IMR-90 (cell line): ENCODE measurements around the gene ZNG1A. TPM values are rescaled to one million over a fixed set of nuclear protein-coding genes. Genes with fewer than 3 reads are reported as not detected.

Experiments used
- ATAC-seq: fragments of 200-7000 bp; cut with Tn5 transposase; 2 replicates; pipeline ENCODE4 v1.9.1; 2020; ENCODE audit warnings: low read depth, mild to moderate bottlenecking, moderate library complexity
- BruUV-seq: library from RNA; stranded (reverse); fragments of 400-500 nt; replicated peaks from 2 replicates; lab custom pipeline; 2021; lab: Mats Ljungman, UMichigan
- CTCF ChIA-PET: fragments of 300-600 bp; formaldehyde crosslinking; extraction: SDS; loops from one replicate; lab custom pipeline; 2021; ENCODE audit warnings: antibody characterized with exemption; lab: Yijun Ruan, JAX
- POLR2A ChIA-PET: fragments of 300-600 bp; sonication (Branson Sonifier 250); formaldehyde crosslinking; loops from one replicate; lab custom pipeline; 2022; ENCODE audit warnings: antibody characterized with exemption; ENCODE audit not compliant: unreplicated experiment; lab: Charles Lee
- DNase-seq: peaks from one replicate; pipeline ENCODE4 v3.0.0; 2013
- H2AFZ ChIP-seq: replicated peaks from 2 replicates; pipeline ENCODE3; 2013; ENCODE audit warnings: low read length, mild to moderate bottlenecking; ENCODE audit not compliant: poor library complexity
- H2AK5ac ChIP-seq: 2 replicates; pipeline ENCODE4 v1.6.1; 2013; ENCODE audit warnings: low read depth, low read length, inconsistent platforms
- H2AK9ac ChIP-seq: replicated peaks from 2 replicates; pipeline ENCODE3; 2013; ENCODE audit warnings: mild to moderate bottlenecking, low read depth, low read length, moderate library complexity; ENCODE audit not compliant: poor library complexity
- H2BK120ac ChIP-seq: 2 replicates; pipeline ENCODE4 v1.6.1; 2013; ENCODE audit warnings: low read depth, low read length, inconsistent platforms
- H2BK15ac ChIP-seq: 3 replicates; pipeline ENCODE4 v1.6.1; 2013; ENCODE audit warnings: low read depth, low read length, inconsistent platforms
- H2BK20ac ChIP-seq: 2 replicates; pipeline ENCODE4 v1.6.1; 2013; ENCODE audit warnings: low read depth, mild to moderate bottlenecking, inconsistent platforms, low read length, moderate library complexity
- H2BK5ac ChIP-seq: 2 replicates; pipeline ENCODE4 v1.6.1; 2013; ENCODE audit warnings: mild to moderate bottlenecking, low read depth, low read length, inconsistent platforms; ENCODE audit not compliant: poor library complexity, severe bottlenecking
- H3K14ac ChIP-seq: replicated peaks from 2 replicates; pipeline ENCODE4 v1.6.1; 2013; ENCODE audit warnings: low read depth, low read length, inconsistent platforms
- H3K18ac ChIP-seq: 2 replicates; pipeline ENCODE4 v1.6.1; 2013; ENCODE audit warnings: low read depth, low read length, control low read depth
- H3K23ac ChIP-seq: 2 replicates; pipeline ENCODE4 v1.6.1; 2013; ENCODE audit warnings: low read depth, low read length, inconsistent platforms
- H3K27ac ChIP-seq: 2 replicates; pipeline ENCODE4 v1.5.1; 2013; ENCODE audit warnings: mild to moderate bottlenecking, control low read depth, low read length; ENCODE audit not compliant: insufficient read depth
- H3K27me3 ChIP-seq: 2 replicates; pipeline ENCODE4 v1.6.1; 2013; ENCODE audit warnings: low read length; ENCODE audit not compliant: control insufficient read depth, insufficient read depth
- H3K36me3 ChIP-seq: 2 replicates; pipeline ENCODE4 v1.6.1; 2013; ENCODE audit warnings: low read length, mixed read lengths; ENCODE audit not compliant: control insufficient read depth, insufficient read depth
- H3K4ac ChIP-seq: 2 replicates; pipeline ENCODE4 v1.6.1; 2013; ENCODE audit warnings: low read depth, low read length, inconsistent platforms
- H3K4me1 ChIP-seq: 2 replicates; pipeline ENCODE4 v1.6.1; 2013; ENCODE audit warnings: low read length, mixed read lengths; ENCODE audit not compliant: control insufficient read depth, insufficient read depth
- H3K4me2 ChIP-seq: 2 replicates; pipeline ENCODE4 v1.6.1; 2013; ENCODE audit warnings: low read depth, mild to moderate bottlenecking, control low read depth, low read length, moderate library complexity
- H3K4me3 ChIP-seq: 2 replicates; pipeline ENCODE4 v1.5.1; 2013; ENCODE audit warnings: low read depth, mild to moderate bottlenecking, control low read depth, low read length, moderate library complexity; ENCODE audit not compliant: insufficient read depth
- H3K56ac ChIP-seq: 2 replicates; pipeline ENCODE4 v1.6.1; 2013; ENCODE audit warnings: low read length, inconsistent platforms; ENCODE audit not compliant: insufficient read depth; ENCODE audit errors: extremely low read depth
- H3K79me1 ChIP-seq, 2 experiments: 2 replicates each; pipeline ENCODE4 v1.6.1; 2013; ENCODE audit warnings: low read length in 2 of 2, inconsistent platforms in 1 of 2, low read depth in 1 of 2
- H3K9ac ChIP-seq: 2 replicates; pipeline ENCODE4 v1.6.1; 2013; ENCODE audit warnings: low read depth, low read length, control low read depth
- H3K9me1 ChIP-seq: 2 replicates; pipeline ENCODE4 v1.6.1; 2013; ENCODE audit warnings: low read length, inconsistent platforms; ENCODE audit not compliant: insufficient read depth
- H3K9me3 ChIP-seq: 2 replicates; pipeline ENCODE4 v1.6.1; 2013; ENCODE audit warnings: low read length; ENCODE audit not compliant: control insufficient read depth, insufficient read depth
- H4K20me1 ChIP-seq: 2 replicates; pipeline ENCODE4 v1.6.1; 2013; ENCODE audit warnings: low read length, inconsistent platforms; ENCODE audit not compliant: insufficient read depth
- H4K5ac ChIP-seq: 2 replicates; pipeline ENCODE4 v1.6.1; 2013; ENCODE audit warnings: mild to moderate bottlenecking, low read depth, low read length, control low read depth
- H4K8ac ChIP-seq, 2 experiments: 2 replicates each; pipeline ENCODE4 v1.6.1; 2013; ENCODE audit warnings: low read depth in 2 of 2, low read length in 2 of 2, control low read depth in 1 of 2, inconsistent platforms in 1 of 2
- H4K91ac ChIP-seq: 2 replicates; pipeline ENCODE4 v1.6.1; 2013; ENCODE audit warnings: low read depth, low read length, inconsistent platforms; ENCODE audit not compliant: insufficient read depth
- CEBPB ChIP-seq: IDR thresholded peaks from 2 replicates; pipeline ENCODE4 v1.6.1; 2012; ENCODE audit warnings: low read depth, low read length, improper control_type of control experiment
- CHD1 ChIP-seq: IDR thresholded peaks from 2 replicates; pipeline ENCODE4 v1.6.1; 2012; ENCODE audit warnings: low read depth, low read length, improper control_type of control experiment
- FOS ChIP-seq: fragments of 150-350 bp; IDR thresholded peaks from 2 replicates; pipeline ENCODE4 v1.6.1; 2016; ENCODE audit warnings: low read depth, low read length
- MAFK ChIP-seq: IDR thresholded peaks from 2 replicates; pipeline ENCODE4 v1.6.1; 2012; ENCODE audit warnings: low read depth, low read length, improper control_type of control experiment
- MXI1 ChIP-seq: IDR thresholded peaks from 2 replicates; pipeline ENCODE4 v1.6.1; 2012; ENCODE audit warnings: low read depth, mild to moderate bottlenecking, low read length, moderate library complexity, borderline replicate concordance
- NFE2L2 ChIP-seq: fragments of 150-350 bp; IDR thresholded peaks from 2 replicates; pipeline ENCODE4 v1.6.1; 2016; ENCODE audit warnings: low read depth, mild to moderate bottlenecking, low read length
- POLR2A ChIP-seq: IDR thresholded peaks from 2 replicates; pipeline ENCODE4 v1.6.1; 2012; ENCODE audit warnings: mild to moderate bottlenecking, low read depth, low read length
- RAD21 ChIP-seq: IDR thresholded peaks from 2 replicates; pipeline ENCODE4 v1.6.1; 2012; ENCODE audit warnings: low read length, improper control_type of control experiment
- RCOR1 ChIP-seq: IDR thresholded peaks from 2 replicates; pipeline ENCODE4 v1.6.1; 2012; ENCODE audit warnings: mild to moderate bottlenecking, low read length, improper control_type of control experiment; ENCODE audit not compliant: insufficient replicate concordance
- RFX5 ChIP-seq: IDR thresholded peaks from 2 replicates; pipeline ENCODE4 v1.8.0; 2012; ENCODE audit warnings: low read depth, mild to moderate bottlenecking, low read length, moderate library complexity
- SMC3 ChIP-seq: fragments of 150-350 bp; IDR thresholded peaks from 2 replicates; pipeline ENCODE4 v1.6.1; 2016; ENCODE audit warnings: low read depth, mild to moderate bottlenecking, antibody characterized with exemption, low read length, moderate library complexity
- WGBS, 2 experiments: methylation state at CpG; one replicate each; pipeline versions ENCODE4 v1.1.5 to v1.1.7; 2013; ENCODE audit warnings: missing lambda C conversion rate in 2 of 2; ENCODE audit not compliant: insufficient read length in 1 of 2; ENCODE audit errors: extremely low coverage in 2 of 2; 5-methylcytosine and 5-hydroxymethylcytosine counted together
- dilution Hi-C: fragments of 300-500 bp; cut with HindIII; formaldehyde crosslinking; loops from one replicate; pipeline ENCODE4 v1.14.3; 2018; ENCODE audit warnings: low sequenced_read_pairs; ENCODE audit not compliant: unreplicated experiment
- in situ Hi-C: fragments of 300-500 bp; cut with MboI; formaldehyde crosslinking; loops from 3 replicates; pipeline ENCODE4 v1.14.3; 2019; ENCODE audit warnings: low sequenced_read_pairs, inconsistent platforms, mixed read lengths
- intact Hi-C: fragments of 100-400 bp; cut with micrococcal nuclease; formaldehyde crosslinking; loops from 2 replicates; pipeline ENCODE4 v1.10.0; 2022
- polyA plus RNA-seq, 3 experiments: library from polyadenylated mRNA; depleted of rRNA; stranded (reverse); fragments of >200 nt; gene quantifications; 2 replicates each; pipeline ENCODE4 v1.2.3, GENCODE V29; 2012; ENCODE audit warnings: low replicate concordance in 1 of 3
- total RNA-seq: library from RNA; depleted of rRNA; stranded (reverse); fragments of >200 nt; gene quantifications from 2 replicates; pipeline ENCODE4 v1.2.3, GENCODE V29; 2012
- TF ChIP-seq, protein P1 (sequence below): conservative IDR thresholded peaks from 2 replicates; pipeline ENCODE4 v1.5.1; 2012; ENCODE audit warnings: mild to moderate bottlenecking, low read depth, low read length, improper control_type of control experiment
- TF ChIP-seq, protein P2 (sequence below): fragments of 150-350 bp; IDR thresholded peaks from 2 replicates; pipeline ENCODE4 v1.6.1; 2017; ENCODE audit warnings: mild to moderate bottlenecking, antibody characterized with exemption, low read length, low read depth
- TF ChIP-seq, protein P3 (sequence below): fragments of 150-350 bp; IDR thresholded peaks from 2 replicates; pipeline ENCODE4 v1.6.1; 2016; ENCODE audit warnings: low read depth, mild to moderate bottlenecking, low read length, moderate library complexity, borderline replicate concordance

Gene ZNG1A
- total and polyA plus RNA-seq, 2 of the 4 experiments (the other 2 are of a cell fraction), result 12.2 to 12.4 TPM

DNA sequence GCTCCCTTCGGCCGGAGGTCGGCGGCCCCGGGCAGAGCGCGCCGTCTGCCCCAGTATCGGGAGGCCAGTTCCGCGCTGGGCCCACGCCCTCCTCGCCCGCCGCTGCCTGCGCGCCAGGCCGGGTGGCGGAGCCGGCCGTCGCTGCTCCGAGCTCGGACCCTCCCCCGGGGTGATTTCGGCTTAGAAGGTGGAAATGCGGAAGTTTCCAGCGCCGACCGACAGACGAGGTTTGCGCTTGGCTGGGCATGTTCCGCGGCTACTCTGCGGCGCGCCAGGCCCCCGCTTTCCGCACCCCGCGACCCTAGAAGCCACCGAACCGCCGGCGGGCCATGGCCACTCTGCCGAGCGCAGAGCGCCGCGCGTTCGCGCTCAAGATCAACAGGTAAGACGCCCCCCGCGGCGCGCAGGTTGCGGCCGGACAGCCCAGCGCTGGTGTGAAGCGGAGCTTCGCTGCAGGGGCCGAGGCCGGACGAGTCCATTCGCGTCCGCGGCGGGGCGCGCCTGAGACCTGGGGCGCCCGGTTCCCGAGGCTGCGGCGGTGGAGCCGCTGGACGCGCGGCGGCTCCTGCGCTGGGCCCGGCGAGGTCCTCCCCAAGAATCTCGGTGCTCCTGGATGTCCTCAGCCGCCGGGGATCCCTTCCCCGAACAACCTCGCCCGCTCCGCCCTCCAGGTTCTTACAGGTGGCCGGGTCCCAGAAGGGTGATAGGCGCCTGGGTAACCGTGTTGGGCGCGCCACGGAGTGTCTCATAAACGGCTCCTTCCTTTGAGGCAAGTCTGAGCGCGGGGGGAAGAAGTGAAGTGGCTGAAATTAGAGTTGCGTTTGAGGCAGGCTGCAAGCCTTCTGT lies 36.0 kb upstream of the ZNG1A start, which contains the start of gene DOCK8 (continued):
- TF ChIP-seq CEBPB, result no peak

DNA sequence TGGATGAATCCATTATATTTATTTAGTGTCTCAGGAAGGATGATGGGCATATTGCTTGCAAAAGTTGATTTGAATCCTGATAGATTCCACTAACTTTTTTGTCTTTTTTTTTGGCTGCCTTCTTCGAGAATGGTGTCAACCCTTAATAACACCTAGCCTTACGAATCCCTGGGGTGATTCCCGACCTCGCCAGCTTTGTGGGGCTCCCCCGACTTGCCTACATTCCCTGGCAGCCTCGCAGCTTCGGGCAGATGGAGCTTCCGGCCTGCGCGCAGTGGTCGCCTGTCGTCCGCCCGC lies 35.4 kb upstream of the ZNG1A start:
- dilution Hi-C loops, result no loop called here
- H3K9ac ChIP-seq, result no peak overlapping the region
- no peaks in the 10 kb centered on the region for H4K20me1 ChIP-seq
- H3K18ac ChIP-seq, result no peak overlapping the region
- no peaks in the 10 kb centered on the region for H3K36me3 ChIP-seq
- no peaks in the 10 kb centered on the region for H3K9me1 ChIP-seq
- TF ChIP-seq MXI1 (no peak), NFE2L2 (no peak), MAFK (no peak), RFX5 (no peak), CHD1 (no peak), FOS (no peak), RAD21 (no peak), SMC3 (no peak), CEBPB (no peak), RCOR1 (no peak), POLR2A (no peak)
- TF ChIP-seq, protein P1, sequence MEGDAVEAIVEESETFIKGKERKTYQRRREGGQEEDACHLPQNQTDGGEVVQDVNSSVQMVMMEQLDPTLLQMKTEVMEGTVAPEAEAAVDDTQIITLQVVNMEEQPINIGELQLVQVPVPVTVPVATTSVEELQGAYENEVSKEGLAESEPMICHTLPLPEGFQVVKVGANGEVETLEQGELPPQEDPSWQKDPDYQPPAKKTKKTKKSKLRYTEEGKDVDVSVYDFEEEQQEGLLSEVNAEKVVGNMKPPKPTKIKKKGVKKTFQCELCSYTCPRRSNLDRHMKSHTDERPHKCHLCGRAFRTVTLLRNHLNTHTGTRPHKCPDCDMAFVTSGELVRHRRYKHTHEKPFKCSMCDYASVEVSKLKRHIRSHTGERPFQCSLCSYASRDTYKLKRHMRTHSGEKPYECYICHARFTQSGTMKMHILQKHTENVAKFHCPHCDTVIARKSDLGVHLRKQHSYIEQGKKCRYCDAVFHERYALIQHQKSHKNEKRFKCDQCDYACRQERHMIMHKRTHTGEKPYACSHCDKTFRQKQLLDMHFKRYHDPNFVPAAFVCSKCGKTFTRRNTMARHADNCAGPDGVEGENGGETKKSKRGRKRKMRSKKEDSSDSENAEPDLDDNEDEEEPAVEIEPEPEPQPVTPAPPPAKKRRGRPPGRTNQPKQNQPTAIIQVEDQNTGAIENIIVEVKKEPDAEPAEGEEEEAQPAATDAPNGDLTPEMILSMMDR, result no peak
- TF ChIP-seq, protein P2, sequence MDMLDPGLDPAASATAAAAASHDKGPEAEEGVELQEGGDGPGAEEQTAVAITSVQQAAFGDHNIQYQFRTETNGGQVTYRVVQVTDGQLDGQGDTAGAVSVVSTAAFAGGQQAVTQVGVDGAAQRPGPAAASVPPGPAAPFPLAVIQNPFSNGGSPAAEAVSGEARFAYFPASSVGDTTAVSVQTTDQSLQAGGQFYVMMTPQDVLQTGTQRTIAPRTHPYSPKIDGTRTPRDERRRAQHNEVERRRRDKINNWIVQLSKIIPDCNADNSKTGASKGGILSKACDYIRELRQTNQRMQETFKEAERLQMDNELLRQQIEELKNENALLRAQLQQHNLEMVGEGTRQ, result no peak
- TF ChIP-seq, protein P3, sequence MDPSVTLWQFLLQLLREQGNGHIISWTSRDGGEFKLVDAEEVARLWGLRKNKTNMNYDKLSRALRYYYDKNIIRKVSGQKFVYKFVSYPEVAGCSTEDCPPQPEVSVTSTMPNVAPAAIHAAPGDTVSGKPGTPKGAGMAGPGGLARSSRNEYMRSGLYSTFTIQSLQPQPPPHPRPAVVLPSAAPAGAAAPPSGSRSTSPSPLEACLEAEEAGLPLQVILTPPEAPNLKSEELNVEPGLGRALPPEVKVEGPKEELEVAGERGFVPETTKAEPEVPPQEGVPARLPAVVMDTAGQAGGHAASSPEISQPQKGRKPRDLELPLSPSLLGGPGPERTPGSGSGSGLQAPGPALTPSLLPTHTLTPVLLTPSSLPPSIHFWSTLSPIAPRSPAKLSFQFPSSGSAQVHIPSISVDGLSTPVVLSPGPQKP, result no peak
- ATAC-seq (no peak), DNase-seq (no peak)
- H3K4me2 ChIP-seq, result no peak overlapping the region
- H3K27ac ChIP-seq, result no peak overlapping the region
- H3K56ac ChIP-seq, result no peak overlapping the region
- peaks cover 28% of the 10 kb centered on the region for H3K27me3 ChIP-seq
- H3K4ac ChIP-seq, result no peak overlapping the region
- no peak overlapping the region for H2AK5ac ChIP-seq
- no peak overlapping the region for H3K14ac ChIP-seq
- no peak overlapping the region for H4K8ac ChIP-seq
- H2AFZ ChIP-seq, result peak overlapping the region; percentile 82
- intact Hi-C loops, result no loop called here
- H3K79me1 ChIP-seq, result no peaks in the 10 kb centered on the region
- ChIA-PET POLR2A (no interaction called here), CTCF (no interaction called here)
- no peak overlapping the region for H2BK15ac ChIP-seq
- no TSS peak for BruUV-seq
- 0% methylated on average over 13 of the region's 14 CpGs; no CpG with 5 or more reads in 1 of the 2 experiments for WGBS, 2 experiments
- no peaks in the 10 kb centered on the region for H3K9me3 ChIP-seq
- no peak overlapping the region for H2BK120ac ChIP-seq
- in situ Hi-C loops, result no loop called here
- no peak overlapping the region for H4K91ac ChIP-seq
- H3K4me1 ChIP-seq, result no peaks in the 10 kb centered on the region
- no peak overlapping the region for H2BK5ac ChIP-seq
- no peak overlapping the region for H2AK9ac ChIP-seq
- no peak overlapping the region for H4K5ac ChIP-seq
- H3K23ac ChIP-seq, result no peak overlapping the region
- H2BK20ac ChIP-seq, result no peak overlapping the region
- H3K4me3 ChIP-seq, result peak overlapping the region; percentile 28; the same call in 1 of the 2 replicates
